HG02981 (cell line): ENCODE data around the gene CLCN4.

Experiments
- ATAC-seq: cut with Tn5 transposase; IDR thresholded peaks from one replicate; pipeline ENCODE4 v1.9.1; 2021; ENCODE audit warnings: mild to moderate bottlenecking, moderate library complexity; ENCODE audit not compliant: unreplicated experiment

The CLCN4 gene

DNA sequence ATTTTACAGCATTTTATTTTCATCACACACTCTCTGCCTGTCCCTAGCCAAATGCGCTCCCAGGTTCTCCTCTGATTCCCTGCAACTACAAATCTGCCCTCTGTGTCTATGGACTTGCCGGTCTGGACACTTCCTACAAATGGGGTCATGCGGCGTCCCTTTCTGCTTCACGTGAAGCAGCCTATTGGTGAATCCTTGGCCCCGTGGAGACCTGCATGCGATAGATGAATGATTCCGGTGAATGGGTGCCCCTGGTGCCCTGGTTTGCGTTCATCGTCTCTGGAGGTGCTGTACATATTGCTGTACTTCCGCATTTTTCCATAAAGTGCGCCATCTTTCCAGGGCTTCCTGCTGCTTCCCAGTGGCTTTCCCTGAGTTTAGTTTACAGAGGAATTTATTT is 27.5 kb upstream of the CLCN4 start:
- ATAC-seq = no peak

DNA sequence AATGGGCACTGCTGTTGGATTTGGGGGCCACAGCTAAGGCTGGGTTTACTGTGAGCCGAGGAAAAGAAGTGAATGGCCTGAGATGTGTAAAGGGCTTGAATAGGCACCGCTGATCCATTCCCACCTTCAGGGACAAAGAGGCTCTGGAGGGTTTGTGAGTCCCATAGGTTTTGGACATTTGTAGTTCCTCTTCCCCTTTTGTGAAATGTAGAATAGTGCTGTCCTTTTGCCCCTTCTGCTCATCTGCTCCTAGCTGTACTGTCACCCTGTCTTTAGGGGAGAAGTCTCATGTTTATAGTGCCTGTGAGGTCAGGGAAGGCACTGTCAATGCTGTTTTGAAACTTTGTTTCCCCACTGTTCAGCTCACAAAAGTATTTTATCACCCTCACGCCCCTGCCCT is 26.4 kb upstream of the CLCN4 start:
- ATAC-seq = no peak

DNA sequence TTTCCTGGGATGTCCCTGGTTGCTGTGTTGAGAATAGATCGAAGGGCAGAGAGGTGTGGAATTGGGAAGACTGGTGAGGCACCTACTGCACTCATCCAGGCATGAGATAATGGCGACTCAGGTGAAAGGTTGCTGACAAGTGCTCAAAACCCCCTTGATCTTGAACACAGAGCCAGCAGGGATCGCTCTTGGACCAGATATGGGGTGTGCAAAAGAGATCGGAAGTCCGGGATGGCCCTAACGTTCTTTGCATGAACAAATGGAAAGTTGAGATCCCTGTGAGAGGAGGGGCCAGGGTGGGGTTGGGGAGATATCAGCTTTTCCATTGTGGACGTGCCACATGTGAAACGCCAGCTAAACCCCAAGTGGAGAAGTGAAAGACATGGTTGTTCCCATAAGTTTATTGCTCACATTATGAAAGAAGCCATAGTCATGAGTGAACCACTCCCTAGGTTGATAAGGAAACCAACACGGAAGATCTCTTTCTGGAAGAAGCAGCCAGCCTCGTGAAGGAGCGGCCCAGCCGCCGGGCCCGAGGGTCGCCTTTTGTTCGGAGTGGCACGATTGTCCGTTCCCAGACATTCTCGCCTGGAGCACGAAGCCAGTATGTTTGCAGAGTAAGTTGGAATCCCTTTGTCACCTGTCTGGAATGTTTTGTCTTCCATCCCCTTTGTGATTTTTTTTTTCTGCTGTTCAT is 22.6 kb upstream of the CLCN4 start:
- no peak for ATAC-seq

DNA sequence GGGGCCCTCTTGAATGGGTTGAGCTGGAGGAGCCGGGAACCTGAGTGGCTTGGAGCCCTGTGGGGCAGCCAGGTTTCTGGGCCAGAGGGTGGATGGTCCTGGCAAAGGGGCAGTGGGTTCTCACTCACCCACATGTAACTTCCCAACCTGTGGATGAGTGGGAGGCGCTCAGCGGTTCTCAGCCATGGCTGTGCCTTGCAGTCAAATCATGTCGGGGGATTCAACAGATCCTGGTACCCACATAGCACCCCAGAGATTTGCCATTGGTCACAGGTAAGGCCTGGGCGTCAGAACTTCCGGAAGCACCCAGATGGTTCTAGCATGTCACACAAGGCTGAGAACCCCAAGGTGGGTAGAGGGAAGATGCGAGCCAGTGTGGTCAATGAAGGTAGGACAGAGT is 21.9 kb upstream of the CLCN4 start:
- no peak for ATAC-seq

DNA sequence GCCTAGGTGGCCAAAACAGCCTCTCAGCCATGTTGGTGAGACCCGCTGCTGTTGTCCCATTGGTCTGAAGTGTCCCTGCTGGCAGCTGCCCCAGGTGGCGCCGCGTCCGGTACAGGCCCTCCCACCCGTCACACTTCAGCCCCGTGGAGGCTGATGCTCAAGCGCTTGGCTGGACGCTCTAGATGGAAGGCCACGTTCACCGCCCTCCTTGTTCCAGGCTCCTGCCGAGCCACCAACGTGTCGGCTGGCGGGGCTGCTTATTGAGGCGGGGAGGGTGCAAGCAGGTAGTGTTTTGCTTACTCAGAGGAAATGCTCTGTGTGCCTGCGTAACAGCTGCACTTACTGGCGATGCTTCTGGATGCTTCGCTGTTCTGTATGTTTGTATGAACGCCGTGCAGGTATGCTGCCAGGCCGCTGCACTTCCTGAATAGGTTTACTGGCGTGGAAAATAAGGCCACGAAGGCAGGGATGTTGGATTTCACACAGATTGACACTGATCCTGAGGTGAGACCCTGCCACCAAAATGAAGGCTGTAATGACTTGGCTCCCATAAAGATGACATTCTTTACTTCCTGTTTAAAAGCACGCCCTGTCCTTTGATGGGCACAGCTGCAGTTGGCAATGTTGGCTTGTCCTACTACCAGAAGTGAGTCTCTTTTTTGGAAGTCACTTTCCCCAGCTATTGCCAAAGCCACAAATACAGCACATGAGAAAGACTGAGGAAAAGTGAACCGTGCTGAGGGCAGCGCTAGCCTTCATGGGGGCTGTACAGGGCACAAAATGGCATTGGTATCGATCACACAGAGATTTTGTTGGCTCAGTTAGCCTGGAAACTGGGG is 21.0 kb upstream of the CLCN4 start:
- no peak for ATAC-seq

DNA sequence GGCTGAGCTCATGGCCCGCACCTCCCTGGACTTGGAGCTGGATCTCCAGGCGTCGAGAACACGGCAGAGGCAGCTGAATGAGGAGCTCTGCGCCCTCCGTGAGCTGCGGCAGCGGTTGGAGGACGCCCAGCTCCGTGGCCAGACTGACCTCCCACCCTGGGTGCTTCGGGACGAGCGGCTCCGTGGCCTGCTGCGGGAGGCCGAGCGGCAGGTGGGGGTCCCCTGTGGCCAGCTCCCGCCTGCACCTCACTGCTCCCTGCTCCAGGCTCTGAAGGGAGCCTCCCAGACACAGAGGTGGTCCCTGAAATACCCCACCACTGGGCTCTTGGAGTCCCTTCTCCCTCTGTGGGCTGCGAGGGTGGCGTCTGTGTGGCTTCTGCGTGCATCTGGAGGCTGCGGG is 18.0 kb upstream of the CLCN4 start:
- no peak for ATAC-seq

DNA sequence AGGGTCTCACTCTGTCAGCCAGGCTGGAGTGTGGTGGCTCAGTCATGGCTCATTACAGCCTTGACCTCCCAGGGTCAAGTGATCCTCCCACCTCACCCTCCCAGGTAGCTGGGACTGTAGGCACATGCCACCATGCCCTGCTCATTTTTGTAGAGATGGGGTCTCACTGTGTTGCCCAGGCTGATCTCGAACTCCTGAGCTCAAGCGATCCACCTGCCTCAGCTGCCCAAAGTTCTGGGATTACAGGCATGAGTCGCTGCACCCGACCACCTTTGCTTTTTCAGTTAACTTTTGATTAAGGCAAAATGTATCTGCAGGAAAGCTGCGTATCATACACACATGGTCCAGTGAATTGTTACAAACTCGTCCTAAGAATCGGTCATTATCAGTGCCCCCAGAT is 16.5 kb upstream of the CLCN4 start:
- no peak for ATAC-seq

DNA sequence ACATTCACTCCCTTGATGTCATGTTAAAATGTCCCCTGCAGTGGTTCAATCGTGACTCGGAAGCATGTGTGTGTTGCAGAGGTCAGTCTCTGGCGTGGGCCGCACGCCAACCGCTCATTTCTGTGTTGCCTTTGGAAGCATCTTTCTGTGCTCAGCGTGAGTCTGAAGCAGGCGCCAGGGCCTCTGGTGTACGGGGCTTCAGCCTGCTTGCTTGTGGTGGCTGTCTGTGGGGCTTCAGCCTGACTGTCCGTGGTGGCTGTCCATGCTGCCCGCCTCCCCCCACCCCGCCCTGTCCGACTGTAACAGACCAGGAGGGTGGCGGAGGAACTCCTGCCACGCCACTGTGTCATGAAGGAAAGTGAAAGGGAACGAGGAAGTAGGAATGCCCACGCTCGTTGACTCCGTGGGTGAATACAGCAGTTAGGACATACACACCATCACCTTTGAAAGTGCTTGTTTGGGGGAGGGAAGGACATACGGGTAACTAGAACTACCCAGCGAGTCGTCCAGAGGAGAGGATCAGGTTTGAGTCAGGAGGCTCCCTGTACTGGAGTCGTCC is 14.7 kb upstream of the CLCN4 start:
- no peak for ATAC-seq

DNA sequence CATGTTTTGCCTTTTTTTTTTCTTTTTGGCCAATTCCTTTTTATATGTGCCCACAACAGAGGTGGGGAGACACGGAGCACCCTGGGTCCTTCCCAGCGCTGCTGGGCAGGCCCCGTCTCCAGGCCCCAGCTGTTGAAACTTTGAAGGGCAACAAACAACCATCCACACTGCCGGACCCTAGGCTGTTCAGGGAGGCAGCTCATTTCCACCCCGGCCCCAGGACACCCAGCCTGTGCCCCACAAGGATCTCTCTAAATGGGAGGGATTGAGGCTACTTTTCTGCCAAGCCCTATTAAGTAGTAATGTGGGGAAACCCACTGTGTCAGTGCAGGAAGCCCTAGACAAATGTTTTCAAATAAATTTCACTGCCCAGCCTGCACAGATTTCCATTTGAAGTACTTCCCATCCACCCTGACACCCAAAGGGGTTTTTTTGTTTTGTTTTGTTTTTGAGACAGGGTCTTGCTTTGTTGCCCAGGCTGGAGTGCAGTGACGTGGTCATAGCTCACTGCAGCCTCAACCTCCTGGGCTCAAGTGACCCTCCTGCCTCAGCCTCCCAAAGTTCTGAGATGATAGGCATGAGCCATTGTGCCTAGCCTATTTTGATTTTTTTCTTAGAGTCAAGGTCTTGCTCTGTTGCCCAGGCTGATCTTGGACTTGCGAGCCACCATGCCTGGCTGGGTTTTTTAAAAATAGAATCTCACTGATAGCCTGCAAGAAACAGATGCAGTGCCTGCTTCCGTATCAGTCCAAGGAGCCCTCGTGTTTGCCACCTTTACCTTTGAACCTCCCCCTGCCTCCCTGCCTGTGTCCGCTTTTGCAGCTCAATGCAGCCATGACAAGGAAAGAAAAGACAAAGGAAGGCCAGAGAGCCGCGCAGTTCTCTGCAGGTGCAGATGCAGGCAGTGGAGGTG is 13.4 kb upstream of the CLCN4 start:
- no peak for ATAC-seq

DNA sequence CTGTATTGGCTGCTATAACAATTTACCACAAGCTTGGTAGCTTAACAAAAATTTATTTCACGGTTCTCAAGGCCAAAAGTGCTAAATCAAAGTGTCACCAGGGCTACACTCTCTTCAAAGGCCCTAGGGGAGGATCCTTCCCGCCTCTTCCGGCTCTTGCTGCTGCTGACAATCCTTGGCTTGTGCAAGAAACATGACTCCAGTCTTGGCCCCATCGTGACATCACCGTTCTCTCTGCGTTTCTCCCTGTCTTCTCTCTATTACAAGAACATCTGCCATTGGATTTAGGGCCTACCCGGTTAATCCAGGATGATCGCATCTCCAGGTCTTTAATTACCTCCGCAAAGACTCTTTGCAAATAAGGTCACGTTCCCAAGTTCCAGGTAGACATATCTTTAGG is 10.4 kb upstream of the CLCN4 start:
- ATAC-seq = no peak

DNA sequence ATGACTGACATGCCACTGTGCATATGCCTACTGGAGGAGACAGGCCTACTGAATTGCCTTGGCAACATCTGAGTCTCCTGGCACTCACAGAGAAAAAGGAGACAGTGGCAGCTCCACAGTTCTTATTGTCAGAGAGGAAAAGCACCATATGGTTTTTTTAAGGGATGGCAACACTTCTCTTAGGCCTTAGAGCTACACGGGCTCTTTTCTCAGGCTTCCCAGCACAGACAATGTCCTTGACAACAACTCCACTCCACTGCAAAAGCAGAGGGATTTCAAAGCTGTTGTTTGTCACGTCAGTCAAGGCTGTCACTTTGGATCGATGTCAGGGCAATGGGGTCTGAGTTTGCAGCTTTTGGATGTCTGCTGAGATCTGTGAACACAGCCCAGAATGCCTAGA is 4.7 kb upstream of the CLCN4 start:
- ATAC-seq = no peak

DNA sequence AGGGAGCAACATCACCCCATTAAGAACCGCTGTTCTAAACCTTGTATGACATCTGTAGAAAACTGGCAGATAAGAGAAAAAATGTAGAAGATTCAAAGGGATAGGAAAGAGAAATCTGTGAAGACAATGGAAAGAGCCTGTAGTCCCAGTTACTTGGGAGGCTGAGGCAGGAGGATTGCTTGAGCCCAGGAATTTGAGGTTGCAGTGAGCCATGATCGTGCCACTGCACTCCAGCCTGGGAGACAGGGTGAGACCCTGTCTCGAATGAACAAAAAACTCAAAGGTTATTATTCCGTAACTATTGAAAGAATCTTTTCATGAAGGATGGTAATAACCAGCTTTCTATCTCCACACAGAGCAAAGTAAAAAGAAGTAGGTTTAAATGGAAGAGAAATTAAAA is 1.6 kb upstream of the CLCN4 start:
- ATAC-seq = no peak

DNA sequence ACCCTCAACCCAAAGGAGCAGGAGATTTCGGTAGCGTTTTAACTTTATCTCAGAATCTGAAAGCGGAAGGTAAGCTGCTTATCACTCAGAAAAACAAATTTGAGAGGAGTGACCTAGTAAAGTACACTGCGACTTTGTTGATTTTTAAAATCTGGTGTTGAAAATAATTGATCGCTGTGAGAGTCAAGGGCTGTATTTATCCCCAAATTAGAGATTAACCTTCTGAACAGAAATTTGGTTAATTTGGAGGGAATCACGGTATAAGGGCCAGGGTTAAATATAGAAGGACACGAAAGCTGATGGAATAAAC is 212 bp downstream of the CLCN4 start:
- no peak for ATAC-seq

DNA sequence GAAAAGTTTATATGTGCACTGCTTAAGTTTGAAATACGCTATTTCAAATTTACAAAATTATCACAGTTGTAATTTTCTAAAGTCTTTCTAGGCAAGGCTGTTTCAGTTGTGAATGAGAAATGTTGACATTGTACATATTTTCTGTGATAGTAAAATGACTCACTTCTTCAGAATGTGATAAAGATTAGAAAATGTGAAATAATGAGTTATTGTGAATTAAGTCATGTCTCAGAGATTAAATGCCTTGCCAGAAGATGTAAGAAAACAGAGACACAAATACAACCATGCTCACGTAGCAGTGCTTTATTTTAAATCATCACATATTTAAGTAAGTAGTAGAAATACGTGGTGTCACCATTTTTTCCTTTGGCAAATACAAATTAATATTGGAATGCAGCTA is 768 bp downstream of the CLCN4 start:
- ATAC-seq = no peak

DNA sequence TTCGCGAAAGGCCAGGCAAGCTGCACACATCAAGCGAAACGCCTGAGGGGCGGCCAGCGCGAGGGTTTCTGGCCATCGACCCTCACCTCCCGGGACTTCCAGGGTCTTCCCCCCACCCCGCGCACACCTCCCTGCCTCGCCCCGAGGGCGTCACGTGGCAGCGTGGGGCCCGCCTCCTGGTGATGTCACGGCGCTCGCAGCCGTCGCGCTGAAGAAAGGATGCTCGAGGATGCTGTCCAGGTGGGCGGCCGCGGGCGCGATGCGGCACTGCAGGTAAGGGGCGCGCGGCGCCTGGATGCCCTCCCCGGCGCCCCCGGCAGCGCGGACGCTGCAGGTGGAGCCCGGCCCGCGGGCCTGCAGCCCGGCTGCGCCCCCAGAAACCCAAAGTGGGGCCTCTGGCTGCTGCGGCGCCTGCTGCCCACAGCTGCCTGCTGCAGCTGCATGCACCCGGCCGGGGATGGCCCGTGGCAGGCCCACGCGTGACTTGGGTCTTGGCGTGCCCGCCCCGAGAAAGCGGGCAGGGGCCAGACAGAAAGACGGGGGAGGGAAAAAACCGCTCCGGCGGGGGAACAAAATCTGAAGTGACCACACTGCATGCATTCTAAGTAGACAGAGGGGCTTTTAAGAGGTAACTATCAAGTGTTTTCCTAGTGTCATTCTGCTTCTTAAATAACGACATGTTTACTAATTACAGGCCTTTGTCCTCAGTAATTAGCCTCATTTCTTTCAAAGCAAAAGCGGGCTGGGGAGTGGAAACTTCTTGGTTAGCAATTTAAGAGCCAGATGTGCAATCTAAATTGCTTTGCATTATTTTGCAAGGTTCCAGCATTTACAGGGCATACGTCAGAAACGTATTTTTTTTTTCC is 1.7 kb downstream of the CLCN4 start:
- ATAC-seq = no peak

DNA sequence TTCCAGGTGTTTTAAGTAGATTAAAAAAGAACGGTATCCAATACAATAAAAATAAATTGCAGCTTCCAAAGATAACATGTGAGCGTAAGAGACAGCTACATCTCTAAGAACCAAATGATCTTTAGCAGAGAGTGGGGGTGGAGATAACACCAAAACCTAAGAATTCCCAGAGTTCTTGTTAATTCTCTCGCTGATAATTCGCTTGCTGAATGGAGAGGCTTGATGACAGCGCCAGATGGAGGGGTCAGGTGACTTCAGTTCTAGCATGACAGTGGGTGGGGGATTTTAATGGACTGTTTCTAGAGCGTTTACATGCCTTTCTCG is 2.3 kb downstream of the CLCN4 start:
- ATAC-seq = no peak

DNA sequence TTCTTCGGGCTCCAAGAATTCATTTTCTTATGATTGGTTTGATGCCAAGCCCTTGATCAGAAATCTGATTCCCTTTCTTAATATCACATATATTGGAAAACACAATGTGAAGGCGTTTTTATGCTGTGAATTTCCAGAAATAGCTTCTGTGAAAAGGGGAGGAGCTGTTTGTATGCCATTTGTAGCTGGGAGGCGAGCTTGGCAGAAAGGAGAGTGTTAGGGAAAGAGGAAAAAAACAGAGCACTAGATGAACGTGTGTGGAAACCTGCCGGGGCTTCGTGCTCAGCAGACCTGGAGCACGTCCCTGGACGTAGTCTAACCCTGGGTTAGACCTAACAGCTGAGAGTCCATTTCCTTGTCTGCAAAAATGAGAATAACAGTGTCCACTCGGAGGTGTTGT is 3.4 kb downstream of the CLCN4 start:
- ATAC-seq = no peak

DNA sequence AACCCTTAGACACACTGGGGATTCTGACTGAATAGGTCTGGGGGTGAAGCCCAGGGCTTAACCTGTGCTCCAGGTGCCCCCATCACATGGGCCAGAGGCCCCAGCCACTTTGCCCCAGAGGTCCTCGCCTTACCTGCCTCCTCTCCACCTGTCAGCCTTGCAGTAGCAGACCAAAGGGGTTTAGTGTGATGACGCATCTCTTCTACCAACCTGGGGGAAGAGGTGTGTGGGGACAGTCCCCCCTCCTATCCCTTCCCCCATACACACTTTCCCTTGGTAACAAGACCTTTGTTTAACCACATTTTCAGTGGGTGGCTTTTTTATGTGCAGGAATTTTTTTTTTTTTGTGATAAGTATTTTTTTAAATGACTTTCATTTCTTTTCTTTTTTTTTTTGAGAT is 6.3 kb downstream of the CLCN4 start:
- ATAC-seq = no peak

DNA sequence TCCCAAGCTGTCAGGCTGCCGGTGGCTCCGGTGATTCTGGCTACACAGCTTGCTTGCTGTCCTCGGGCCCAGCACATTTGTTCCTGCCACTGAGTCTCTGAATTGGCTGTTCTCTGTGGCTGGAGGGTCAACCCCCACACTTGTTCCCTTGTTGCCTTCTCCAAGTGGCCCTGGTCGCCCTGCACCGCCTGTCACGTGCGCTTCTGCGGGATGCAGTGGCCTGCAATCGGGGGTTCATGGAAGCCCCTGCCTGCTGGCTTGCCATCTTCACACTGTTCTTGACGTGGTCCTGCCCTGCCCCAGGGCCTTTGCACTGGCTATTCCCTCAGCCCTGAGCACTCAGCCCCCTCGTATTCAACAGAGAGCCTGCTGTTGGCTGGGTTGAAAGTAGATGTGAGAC is 8.1 kb downstream of the CLCN4 start:
- no peak for ATAC-seq

DNA sequence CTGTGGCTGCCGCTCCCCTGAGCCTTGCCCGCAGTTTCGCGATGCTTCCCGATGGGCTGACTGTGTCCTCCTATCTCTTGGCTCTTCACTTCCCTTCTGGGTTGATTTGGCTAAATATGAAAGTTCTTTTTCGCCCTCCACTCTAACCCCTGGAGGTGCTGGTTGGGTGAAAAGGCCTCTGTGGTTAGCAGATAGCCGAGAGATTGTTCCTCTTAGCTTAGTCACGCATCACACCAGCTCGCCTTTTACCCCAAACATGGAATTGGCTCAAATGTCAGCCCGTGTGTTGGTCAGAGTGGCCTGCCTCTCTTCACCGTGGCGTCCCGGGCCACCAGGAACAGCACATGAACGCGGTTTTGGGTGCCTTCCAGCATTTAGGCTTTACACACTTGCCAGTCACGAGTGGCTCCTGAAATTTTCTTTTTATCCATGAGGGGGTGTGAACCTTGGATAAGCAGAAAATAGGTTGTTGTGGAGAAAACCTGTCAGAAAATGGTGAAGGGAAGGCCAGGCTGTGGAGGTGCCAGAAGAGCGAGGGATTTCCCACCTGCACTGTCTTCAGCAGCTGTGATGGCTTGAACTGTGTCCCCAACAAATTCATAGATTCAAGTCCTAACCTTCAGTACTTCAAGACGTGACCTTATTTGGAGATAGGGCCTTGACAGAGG is 8.9 kb downstream of the CLCN4 start:
- no peak for ATAC-seq
